Left ventricle myocardium superior (tissue), 1 donor: Measurements from ENCODE around the gene TRABD. TPM values are rescaled to one million over a fixed set of nuclear protein-coding genes. Genes with fewer than 3 reads are reported as not detected.

Experiments used
- ATAC-seq: fragments of 200-7000 bp; cut with Tn5 transposase; one replicate; pipeline ENCODE4 v1.9.1; 2020; ENCODE audit warnings: mild to moderate bottlenecking, moderate library complexity
- DNase-seq: peaks from one replicate; pipeline ENCODE4 v3.0.0-alpha.2; 2020
- intact Hi-C: fragments of 100-400 bp; cut with micrococcal nuclease; formaldehyde crosslinking; loops from one replicate; pipeline ENCODE4 v1.11.0; 2022
- total RNA-seq: library from RNA; stranded (reverse); fragmentation: NEBNext Ultra II Directional; extraction: Animal tissue kit (Norgen Biotek cat#: 25700); gene quantifications from one replicate; pipeline ENCODE4 v1.2.1, GENCODE V29; 2021
- donor health status: DM: no; HTN: yes; CAD: no; lungs with severe emphysema.

TRABD gene
- total RNA-seq, 1 donor from 2014 or later: 23.8 TPM

DNA sequence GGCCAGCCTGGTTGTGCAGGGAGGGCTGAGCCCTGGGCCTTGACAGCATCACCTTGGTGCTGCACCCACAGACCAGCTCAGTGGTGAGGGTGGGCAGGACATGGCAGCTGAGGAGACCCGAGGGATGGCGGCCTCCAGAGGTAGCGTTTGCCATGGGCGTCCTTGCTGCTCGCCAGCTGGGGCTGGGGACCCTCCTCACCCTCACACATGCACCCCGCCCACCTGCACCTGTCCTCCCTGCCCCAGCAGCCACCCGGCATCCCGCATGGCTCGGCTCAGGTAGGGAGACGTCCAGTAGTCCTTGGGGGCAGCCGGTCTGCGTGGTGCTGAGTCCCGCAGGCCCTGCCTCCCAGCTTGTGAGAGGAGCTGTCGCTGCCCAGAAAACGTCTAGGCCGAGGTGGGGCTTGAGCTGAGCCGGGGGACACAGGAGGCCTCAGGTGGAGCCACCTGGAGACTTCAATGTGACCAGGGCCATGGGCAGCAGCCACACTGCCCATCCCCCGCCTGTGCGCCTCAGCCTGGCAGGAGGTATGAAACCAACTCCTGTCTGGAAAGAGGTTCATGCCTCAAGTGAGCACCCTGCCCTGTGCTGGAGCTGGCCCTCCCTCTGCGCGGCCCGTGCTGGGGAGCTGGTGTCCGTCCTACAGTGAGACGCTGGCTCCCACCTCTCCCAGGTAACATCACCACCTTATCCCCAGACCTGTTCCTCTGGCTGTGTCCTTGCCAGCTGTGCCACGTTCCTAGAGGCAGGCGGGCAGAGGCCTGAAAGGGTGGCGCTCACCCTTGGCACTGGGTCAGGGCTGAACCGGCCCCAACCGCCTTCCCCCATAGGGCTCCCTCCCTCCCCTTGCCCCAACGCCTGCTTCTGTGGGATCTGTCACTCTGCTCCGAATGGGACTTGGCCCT, 3.3 kb upstream of the TRABD start:
- intact Hi-C loops: no loop called here
- ATAC-seq: peak; percentile 4

DNA sequence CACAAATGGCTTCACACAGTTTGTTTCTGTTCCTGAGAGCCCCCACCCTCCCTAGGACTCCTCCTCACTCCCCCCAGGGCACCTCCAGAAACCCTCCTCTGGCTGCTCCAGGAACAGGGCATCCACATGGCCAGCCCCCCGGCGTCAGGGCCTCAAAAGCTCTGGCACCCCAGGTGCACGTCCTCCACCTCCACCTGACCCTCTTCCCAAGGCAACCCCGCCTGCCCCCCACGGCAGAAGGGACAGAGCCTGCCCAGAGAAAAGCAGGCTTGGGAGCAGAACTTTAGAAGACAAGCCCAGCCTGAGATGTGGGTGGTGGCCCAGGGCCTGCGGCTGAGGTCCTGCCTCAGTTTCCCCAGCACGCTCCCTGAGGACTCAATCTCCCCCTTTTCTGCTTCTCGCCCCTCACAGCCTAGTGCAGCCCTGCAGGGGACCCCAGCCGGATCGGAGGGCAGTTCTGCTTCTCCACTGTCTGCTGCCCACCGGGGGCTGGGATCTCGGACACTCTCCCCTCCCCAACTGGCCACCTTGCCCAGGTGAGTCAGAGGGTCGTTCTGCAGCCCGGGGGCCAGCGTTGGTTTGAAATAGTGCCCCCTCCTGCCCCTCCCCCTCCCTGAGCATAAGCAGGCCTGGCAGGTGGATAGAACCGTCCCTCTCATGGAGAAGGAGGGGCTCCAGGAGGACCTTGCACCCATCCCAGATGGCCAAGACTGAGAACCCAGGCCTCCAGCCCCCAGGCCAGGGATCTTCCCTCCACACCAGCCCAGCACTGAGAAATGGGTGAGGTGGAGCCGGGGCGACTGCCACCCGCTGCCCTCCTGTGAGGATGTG, 2.4 kb upstream of the TRABD start:
- intact Hi-C loops: no loop called here
- DNase-seq: peak; percentile 27
- ATAC-seq: no peak

More for the DNA sequence above, 3.3 kb upstream of the TRABD start:
- DNase-seq: peak; percentile 47

DNA sequence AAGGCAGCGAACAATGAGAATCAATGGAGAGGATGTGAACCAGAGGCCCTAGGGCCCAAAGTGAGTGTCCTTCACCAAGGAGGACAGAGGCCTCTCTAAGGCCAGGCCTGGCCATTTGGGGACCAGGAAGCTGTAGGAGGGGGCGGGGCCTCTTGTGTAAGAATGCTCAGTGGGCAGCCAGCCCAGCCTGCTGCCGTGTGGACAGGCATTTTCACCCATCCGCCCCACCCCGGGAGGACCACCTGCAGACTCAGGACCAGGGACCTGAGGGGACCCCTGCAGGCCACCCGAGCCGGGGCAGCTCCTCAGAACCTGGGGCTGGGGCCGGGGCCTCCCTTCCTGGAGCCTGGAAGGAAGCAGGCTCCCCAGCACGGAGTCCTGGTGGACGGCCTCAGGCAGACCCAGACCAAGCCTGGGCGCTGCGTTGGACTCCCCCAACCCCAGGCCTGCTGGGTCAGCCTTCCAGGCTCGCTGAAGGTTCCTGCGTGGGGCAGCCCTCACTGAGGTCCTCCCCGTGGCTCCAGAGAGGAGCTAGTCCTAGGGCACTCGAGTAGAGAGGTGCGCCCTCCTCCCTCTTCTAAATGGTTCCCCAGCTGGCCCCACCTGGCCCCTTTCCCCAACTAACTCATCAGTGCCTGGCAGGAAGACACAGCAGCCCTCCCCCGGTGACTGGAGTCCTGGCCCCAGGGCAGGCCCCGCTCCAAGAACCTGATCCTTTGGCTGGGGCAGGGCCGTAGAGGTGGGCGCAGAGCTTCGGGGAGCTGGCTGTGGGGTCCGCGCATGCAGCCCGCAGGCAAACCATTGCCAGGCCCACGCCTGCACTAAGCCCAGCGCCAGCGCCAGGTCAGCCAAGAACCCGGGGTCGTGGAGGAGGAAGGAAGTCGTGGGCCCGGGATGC, 1.5 kb upstream of the TRABD start:
- ATAC-seq (peak; percentile 53), DNase-seq (peak; percentile 89)
- intact Hi-C loops: no loop called here

DNA sequence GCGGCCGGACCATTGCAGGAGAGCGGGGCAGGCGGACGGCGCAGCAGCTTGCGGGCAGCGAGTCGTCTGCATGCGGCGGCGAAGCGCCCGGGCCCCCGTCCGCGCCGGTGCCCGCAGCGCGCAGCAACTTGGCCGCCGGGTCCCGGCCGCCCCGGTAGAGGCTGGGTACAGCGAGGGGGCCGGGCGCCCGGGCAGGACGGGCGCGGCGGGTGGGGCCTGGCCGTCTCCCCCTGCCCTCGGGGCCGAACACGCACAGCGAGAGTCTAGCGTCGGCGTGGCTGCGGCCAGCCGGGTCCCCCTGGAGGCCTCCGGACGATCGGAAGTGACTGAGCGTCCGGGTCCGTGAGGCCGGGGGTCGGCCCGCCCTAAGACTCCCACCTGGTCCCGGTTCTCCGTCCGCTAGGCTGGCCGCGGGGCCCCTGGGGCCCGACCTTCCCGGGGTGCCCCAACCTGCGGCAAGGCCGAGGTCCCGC, 775 bp upstream of the TRABD start:
- DNase-seq (peak; percentile 52), ATAC-seq (peak; percentile 3)
- intact Hi-C loops: no loop called here

DNA sequence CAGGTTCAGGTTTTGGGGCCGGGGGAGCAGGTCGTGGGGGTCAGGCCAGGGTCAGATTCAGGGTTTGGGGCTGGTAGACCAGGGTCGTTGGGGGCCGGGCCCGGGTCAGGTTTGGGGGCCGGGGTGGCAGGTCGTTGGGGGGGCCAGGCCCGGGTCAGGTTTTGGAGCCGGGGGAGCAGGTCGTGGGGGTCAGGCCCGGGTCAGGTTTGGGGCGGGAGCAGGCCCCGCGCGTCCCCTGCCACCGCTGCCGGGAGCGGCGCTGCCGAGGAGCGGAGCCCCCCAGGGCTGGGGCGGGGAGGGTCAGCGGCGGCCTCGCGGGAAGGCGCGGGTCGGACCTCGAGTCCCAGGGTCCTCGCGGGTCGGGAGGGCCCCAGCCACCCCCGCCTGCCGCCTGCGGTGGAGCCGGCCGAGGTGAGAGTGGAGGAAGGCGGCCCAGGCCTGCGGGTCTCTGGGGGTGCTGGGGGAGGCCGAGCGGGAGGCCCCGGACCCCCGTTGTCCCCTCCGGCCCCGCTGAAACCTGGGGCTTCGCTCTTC, 535 bp downstream of the TRABD start:
- intact Hi-C loops: no loop called here
- peak; percentile 48 for DNase-seq
- ATAC-seq: no peak

DNA sequence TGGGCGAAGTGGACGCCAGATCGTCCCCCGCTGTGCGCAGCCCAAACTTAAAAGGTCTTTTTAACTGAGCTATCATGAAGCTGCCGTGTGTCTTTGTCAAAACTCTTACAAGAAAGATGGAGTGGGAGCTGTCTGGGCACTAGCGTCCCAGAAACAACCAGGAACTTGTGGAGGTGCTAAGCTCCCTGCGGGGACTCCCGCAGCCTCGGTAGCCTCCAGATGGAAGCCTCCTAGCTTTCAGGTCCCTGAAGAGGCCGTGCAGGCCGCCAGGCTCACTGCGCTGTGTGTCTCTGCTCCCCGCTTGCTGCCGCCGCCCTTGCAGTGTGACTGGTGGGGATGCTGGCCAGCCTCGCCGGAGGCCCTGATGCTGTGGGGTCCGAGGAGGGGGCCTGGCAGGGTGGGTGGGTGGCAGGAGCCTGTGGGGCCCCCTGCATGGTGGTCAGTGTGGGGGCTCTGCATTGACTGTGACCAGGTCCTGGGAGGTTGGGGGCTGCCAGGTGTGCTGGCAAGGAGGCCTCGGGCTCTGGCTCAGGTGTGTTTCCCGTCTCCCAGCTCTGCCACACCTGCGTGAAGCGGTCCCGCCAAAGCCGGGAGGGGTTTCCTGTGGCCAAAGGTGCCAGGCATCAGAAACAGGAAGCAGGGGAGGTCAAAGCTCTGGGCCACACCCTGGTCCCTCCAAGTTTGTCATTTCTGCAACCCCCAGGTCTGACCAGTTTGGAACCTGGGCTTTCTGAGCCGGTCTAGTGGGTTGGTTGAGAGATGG, 1.2 kb downstream of the TRABD start:
- DNase-seq: peak; percentile 38
- ATAC-seq: no peak
- intact Hi-C loops: no loop called here

DNA sequence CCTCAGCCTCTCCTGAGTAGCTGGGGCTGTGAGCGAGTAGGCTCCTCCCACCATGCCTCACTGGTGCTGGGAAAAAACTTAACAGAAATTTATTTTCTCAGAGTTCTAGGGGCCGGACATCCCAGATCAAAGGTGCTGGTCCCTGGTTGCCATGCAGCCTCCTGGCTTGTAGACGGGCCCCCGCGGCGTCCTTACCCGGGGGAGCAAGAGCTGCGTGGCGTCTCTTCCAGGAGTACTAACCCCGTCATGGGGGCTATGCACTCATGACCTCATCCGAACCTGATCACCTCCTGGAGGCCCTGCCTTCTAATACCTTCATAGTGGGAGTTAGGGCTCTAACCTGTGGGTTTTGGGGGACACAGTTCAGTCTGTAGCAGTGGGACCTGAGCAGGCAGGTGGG, 2.6 kb downstream of the TRABD start:
- DNase-seq (peak; percentile 23), ATAC-seq (no peak)
- intact Hi-C loops: no loop called here

DNA sequence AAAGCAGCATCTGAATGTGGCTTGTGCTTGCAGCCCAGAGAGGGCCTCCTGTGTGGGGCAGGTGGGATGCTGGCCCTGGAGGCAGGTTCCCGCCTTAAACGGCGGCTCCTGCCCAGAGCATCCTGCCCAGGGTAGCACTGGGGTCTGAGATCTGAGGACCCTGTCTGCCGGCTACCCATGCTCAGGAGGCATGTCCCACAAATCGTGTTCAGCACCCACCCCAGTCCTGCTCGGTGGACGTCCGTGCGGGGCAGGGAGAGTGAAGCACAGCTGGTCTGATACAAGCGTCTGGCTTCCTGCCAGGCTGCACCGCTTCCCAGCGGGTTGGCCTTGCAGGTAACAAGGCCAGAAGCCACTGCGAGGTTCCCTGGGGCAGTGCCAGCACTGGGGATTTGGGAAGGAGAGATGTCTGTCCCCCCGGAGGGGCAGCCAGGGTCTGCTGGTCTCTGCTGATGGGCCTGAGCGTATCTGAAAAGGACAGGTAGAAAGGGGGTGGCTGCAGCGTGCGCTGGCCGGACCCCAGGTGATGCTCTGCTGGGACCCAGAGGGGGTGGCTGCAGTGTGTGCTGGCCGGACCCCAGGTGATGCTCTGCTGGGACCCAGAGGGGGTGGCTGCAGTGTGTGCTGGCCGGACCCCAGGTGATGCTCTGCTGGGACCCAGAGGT, 3.6 kb downstream of the TRABD start:
- intact Hi-C loops: no loop called here
- ATAC-seq (no peak), DNase-seq (peak; percentile 64)

DNA sequence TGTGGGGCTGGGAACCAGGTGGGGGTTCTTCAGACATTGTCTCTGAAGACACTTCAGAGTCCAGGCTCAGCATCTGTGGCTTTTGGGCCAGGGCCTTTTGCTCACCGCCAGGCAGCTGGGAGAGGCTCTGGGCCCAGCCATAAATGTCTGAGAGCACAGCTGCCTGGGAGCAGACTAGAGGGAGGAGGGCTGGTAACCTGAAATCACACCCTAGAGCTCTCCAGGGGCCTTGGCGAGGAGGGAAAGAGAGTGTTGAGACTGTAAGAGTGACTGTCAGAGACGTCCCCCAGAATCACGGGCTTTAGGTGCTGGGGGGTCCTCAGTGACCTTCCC, 4.1 kb downstream of the TRABD start:
- DNase-seq: peak; percentile 56
- ATAC-seq: peak; percentile 37
- intact Hi-C loops: no loop called here

DNA sequence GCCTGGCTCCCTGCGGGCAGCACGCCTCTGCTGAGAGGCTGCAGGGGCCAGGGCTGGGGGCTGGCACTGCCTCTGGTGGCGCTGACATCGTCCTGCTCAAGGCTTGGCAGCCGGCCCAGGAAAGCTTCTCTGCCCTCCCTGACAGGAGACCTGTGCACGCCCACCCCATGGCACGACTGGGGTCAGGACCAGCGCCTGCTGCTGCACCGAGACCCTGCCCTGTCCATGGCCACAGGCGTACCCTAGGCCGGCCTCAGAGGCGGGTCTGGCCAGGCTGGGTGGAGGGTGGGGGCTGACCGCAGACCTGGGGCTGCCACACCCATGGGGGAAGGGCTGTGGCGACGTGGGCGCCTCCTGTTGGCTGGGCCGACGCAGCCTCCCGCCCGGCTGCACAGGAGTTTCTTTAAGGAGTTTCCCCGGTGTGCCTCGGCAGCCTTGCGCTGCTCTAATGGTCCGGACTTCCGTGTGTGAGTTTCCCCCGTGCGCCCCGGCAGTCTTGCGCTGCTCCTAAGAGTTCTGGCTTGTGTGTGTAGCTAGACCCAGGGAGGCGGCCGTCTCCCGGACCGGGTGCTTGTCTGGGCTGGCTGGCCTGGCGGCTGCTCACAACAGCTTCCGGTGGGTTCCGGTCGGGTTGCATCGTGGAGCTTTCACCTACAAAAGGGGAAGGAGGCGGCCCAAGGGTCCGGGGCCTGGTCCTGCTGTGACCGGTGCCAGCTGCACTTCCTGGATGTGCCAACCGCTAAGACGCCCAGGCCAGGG, 4.6 kb downstream of the TRABD start:
- DNase-seq (peak; percentile 90), ATAC-seq (peak; percentile 73)
- intact Hi-C loops: no loop called here

DNA sequence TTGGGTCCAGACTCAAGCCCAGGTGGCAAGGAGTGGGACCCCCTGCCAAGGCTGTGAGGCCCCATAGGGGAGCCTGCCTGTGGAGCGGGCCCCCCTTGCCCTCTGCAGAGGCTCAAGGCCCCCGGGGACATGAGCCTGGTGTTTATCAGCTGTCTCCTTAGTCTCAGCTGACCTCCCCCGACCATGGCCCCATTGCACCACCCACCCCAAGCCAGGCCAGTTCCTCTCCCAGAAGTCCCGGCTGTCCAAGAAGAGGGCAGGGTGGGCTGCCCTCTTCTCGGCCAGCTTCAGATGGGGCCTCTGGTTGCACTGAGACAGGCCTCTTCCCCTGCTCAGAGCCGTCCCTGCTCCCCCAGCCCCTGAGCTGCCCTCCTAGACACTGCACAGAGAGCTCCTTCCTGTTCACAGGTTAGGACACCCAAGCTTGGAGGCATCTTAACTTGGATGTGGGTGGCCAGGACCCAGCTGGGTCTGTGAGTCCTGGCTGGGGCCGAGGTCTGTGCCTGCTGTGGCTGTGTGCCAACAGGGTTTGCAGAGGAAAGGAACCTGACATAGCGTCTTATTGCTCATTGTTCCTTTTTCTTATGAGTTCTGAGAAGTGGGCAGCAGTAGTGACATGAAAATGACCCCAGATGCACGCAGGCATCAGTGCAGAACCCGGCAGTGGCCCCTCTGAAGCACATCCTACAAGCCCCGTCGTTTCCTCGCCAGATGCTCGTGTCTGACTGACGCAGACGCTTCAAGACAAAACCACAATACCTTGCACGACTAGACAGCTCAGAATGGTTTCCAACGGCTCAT, 5.4 kb downstream of the TRABD start:
- ATAC-seq: no peak
- intact Hi-C loops: no loop called here
- DNase-seq: peak; percentile 57

DNA sequence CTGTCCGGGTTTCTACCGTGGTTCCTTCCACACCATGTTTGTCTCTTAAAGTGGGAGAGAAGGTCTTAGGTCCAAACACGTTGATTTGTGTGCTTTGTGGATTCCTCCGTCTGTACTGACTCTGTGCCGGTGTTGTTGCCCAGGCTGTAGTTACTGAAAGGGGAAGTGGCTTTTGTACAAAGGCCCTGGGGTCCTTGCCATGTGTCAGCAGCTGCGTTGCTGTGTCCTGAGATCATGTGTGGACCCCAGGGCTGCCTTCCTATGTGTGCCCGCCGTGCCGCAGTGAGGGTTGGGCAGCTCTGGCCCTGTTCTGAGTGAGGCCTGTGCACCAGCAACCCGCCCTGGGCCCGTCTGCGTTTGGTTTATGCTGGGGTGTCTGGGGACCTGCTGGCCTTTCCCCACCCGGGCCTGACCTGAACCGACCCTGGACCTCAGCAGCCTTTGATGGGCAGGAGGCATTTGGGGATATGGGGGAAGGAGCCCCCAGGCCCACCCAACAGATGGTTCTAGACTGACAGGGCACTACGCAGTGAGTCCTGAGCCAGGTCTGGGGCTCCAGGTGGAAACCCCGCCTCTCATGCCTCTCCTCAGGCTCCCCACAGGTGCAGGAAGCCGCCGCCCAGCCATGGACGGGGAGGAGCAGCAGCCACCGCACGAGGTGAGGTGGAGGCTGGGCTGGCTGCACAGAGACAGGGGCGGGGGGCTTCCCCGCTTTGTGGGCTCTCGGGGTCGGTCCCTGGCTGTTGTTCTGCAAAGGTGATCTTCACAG, 6.9 kb downstream of the TRABD start:
- DNase-seq (peak; percentile 23), ATAC-seq (no peak)
- intact Hi-C loops: no loop called here

DNA sequence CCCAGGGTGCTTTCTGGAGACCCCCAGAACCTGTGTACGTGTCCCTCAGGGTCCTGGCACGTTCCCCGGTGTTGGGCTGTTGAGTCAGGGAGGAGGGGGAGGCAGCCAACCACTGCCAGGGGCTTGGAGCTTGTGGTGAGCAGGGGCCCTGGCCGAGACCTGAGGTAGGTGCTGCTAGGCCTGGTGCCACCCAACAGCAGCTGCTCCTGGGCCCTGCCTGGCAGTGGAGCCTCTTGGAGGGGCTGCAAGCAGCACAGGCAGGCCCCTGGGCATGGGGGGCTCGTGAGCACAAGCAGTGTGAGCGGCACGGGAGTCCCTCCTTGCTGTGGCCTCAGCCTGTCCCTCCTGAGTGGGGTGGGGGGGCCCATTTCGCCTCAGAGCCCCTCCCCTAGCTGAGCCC, 7.9 kb downstream of the TRABD start:
- ATAC-seq (no peak), DNase-seq (no peak)
- intact Hi-C loops: no loop called here

DNA sequence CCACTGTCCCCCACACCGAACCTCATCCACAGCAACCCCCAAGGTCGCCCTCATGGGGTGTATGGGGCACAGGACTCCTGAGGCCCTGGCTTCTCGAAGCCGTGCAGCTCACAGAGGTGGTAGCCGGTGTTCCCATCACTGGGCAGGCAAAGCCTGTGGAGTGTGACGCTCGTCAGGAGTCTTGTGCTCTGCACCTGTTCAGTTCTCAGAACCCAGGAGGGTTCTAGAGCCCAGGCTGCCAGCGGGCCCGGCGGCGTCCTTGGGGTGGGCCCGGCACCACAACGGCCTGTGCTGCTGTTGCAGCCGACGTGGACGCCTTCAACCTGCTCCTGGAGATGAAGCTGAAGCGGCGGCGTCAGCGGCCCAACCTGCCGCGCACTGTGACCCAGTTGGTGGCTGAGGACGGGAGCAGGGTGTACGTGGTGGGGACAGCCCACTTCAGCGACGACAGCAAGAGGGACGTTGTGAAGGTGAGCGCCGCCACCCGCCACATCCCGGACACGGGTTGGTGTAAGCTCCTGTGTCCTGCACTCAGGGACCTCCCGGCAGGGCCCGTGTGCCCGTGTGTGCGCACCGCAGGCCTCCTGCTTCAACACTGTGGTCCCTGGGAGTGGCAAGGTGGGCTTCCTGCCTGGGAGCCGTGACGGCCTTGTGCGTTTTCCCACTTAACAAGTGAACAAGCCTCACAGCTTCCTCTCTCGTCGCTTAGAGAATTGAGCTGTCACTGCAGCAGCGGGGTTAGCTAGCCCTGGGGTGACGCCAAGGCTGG, 8.5 kb downstream of the TRABD start:
- no peak for ATAC-seq
- intact Hi-C loops: no loop called here
- DNase-seq: no peak

DNA sequence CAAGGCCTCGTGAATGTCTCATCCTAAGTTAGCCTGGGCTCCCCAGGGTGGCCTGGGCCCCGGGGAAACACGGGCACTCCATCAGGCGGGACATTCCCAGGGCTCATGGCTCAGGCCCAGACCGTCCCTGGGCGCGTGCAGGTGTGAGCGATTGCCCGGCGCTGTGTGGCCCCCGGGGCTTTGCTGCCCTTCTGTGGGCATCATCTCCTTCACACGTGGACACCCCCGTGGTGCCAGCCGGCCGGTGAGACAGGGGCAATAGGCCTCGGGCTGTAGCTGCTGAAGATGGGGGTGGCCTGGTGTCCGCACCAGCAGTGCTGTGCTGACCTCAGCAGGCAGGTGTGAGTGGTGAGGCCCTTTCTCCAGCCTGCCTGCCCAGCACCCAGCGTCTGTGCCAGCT, 10.5 kb downstream of the TRABD start:
- no peak for ATAC-seq
- DNase-seq: no peak
- intact Hi-C loops: no loop called here
